Upper lobe of left lung (tissue), 6 donors: Measurements from ENCODE around the gene DPH3. TPM values are rescaled to one million over a fixed set of nuclear protein-coding genes. Genes with fewer than 3 reads are reported as not detected.

Experiments used
- ATAC-seq, 2 donors: fragments of 200-7000 bp; cut with Tn5 transposase; one replicate each; pipeline ENCODE4 v1.9.1; 2022; ENCODE audit warnings: mild to moderate bottlenecking in 2 of 2, moderate library complexity in 2 of 2; ENCODE audit not compliant: low FRiP score in 2 of 2
- DNase-seq, 2 donors: peaks; one replicate each; pipeline ENCODE4 v3.0.0-alpha.2; 2019 to 2020
- H3K27ac ChIP-seq, 4 donors: fragments of 200-600 bp; sonication (generic); one replicate each; pipeline ENCODE4 v1.5.1; 2016 to 2019
- H3K27me3 ChIP-seq, 4 donors: fragments of 200-600 bp; sonication (generic); one replicate each; pipeline ENCODE4 v1.5.1; 2017 to 2019
- H3K36me3 ChIP-seq, 4 donors: fragments of 200-600 bp; sonication (generic); one replicate each; pipeline ENCODE4 v1.5.1; 2016 to 2019
- H3K4me1 ChIP-seq, 4 donors: fragments of 200-600 bp; sonication (generic); one replicate each; pipeline ENCODE4 v1.5.1; 2018 to 2019
- H3K4me3 ChIP-seq, 4 donors: fragments of 200-600 bp; sonication (generic); one replicate each; pipeline ENCODE4 v1.5.1; 2017 to 2019; ENCODE audit warnings: mild to moderate bottlenecking in 2 of 4, moderate library complexity in 1 of 4
- H3K9me3 ChIP-seq, 4 donors: fragments of 200-600 bp; sonication (generic); one replicate each; pipeline ENCODE4 v1.5.1; 2018 to 2019
- EP300 ChIP-seq, 4 donors: sonication (generic); formaldehyde crosslinking; IDR thresholded peaks; one replicate each; pipeline ENCODE4 v1.5.1; 2017; ENCODE audit warnings: antibody characterized with exemption in 4 of 4, control low read depth in 2 of 4
- POLR2A ChIP-seq, 4 donors: fragments of 450-650 bp; IDR thresholded peaks; one replicate each; pipeline ENCODE4 v1.5.1; 2016 to 2017; ENCODE audit warnings: antibody characterized with exemption in 4 of 4, mild to moderate bottlenecking in 2 of 4
- POLR2AphosphoS5 ChIP-seq, 2 donors: sonication (generic); formaldehyde crosslinking; IDR thresholded peaks; one replicate each; pipeline ENCODE4 v1.5.1; 2017; ENCODE audit warnings: antibody characterized with exemption in 2 of 2
- WGBS, 2 donors: methylation state at CpG; one replicate each; pipeline ENCODE4 v1.1.5; 2017 to 2018; 5-methylcytosine and 5-hydroxymethylcytosine counted together
- total RNA-seq, 6 donors: library from RNA; depleted of rRNA in 4 of 6; stranded (reverse); fragments of >200 nt in 4 of 6; gene quantifications; one replicate each; pipeline versions ENCODE4 v1.1.0 to v1.2.1, GENCODE V29; 2016 to 2021
- TF ChIP-seq, protein P1 (sequence below), 6 experiments: fragments of 450-650 bp in 4 of 6; fragments of 200-600 bp in 2 of 6; sonication (generic) in 2 of 6; IDR thresholded peaks; one replicate each; pipeline ENCODE4 v1.5.1; 2016 to 2019; ENCODE audit warnings: antibody characterized with exemption in 6 of 6
- donor health status: DM: no; HTN: no; CAD: no; lungs with moderate emphysema.
- donor health status: DM: no; HTN: yes; CAD: no; lungs with severe emphysema.

Gene DPH3
- total RNA-seq, 6 donors from 2014 or later, result 7.3 to 33.1 (median 21.3) TPM

DNA sequence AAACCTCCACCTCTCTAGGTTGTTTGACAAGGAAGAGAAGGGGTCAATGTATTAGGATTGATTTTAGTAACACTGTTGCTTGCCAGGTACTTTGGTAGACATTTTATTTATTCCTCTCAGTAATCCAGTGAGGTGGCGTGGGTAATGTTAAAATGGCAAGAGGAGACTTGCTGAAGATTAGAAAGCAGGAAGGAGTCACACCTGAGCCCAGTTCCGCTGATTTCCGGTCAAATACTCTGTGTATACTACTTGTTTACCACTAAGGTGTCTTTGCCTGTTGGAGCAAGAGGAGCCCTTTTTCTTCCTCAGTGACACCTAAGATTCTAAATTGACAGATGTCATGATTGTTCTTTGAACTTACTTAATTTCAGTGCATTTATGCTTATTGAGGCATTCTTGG lies 2.0 kb upstream of the DPH3 start:
- H3K4me3 ChIP-seq, result no peak overlapping the region
- DNase-seq, result no peak

DNA sequence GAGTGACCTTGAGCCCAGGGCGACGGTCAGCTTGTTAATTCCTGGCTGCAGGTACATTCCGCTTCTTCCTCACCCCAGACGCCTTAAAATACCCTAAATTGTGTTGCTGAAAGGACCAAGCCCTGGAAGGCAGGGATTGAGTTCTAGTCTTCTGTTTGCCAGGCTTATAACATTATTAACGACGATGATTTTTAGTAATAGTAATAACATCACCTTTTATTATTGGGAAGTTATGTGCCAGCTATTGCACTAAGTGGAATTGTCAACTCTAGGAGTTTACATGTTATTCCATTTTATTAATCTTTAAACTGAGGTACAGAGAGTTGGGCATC lies 678 bp upstream of the DPH3 start:
- 0% methylated on average over 6 of the region's 6 CpGs for WGBS, 2 donors
- H3K27me3 ChIP-seq, result no peaks in the 10 kb centered on the region
- peaks cover 21 to 42% (median 24%) of the 10 kb centered on the region in 4 donors for H3K4me1 ChIP-seq
- no peak for TF ChIP-seq EP300 (IDR thresholded peaks at IDR 0.05)
- no peak for TF ChIP-seq POLR2AphosphoS5 (IDR thresholded peaks at IDR 0.05)
- TF ChIP-seq, protein P1, sequence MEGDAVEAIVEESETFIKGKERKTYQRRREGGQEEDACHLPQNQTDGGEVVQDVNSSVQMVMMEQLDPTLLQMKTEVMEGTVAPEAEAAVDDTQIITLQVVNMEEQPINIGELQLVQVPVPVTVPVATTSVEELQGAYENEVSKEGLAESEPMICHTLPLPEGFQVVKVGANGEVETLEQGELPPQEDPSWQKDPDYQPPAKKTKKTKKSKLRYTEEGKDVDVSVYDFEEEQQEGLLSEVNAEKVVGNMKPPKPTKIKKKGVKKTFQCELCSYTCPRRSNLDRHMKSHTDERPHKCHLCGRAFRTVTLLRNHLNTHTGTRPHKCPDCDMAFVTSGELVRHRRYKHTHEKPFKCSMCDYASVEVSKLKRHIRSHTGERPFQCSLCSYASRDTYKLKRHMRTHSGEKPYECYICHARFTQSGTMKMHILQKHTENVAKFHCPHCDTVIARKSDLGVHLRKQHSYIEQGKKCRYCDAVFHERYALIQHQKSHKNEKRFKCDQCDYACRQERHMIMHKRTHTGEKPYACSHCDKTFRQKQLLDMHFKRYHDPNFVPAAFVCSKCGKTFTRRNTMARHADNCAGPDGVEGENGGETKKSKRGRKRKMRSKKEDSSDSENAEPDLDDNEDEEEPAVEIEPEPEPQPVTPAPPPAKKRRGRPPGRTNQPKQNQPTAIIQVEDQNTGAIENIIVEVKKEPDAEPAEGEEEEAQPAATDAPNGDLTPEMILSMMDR (IDR thresholded peaks at IDR 0.05), result no peak
- TF ChIP-seq POLR2A (IDR thresholded peaks at IDR 0.05), result no peak
- ATAC-seq (no peak), DNase-seq (no peak)
- H3K4me3 ChIP-seq, result peak overlapping the region; percentile 56 to 92 (median 74)
- no peaks in the 10 kb centered on the region for H3K9me3 ChIP-seq
- H3K27ac ChIP-seq, result peak overlapping the region; percentile 87 to 92 (median 88)
- H3K36me3 ChIP-seq, result peaks cover 0 to 19% (median 3%) of the 10 kb centered on the region in 4 donors

More for the DNA sequence above, 2.0 kb upstream of the DPH3 start:
- Histone ChIP-seq H3K27me3 (no peaks in the 10 kb centered on the region), H3K4me1 (peaks cover 21 to 42% (median 24%) of the 10 kb centered on the region in 4 donors), H3K27ac (no peak overlapping the region), H3K36me3 (peaks cover 0 to 24% (median 11%) of the 10 kb centered on the region in 4 donors), H3K9me3 (no peaks in the 10 kb centered on the region)
- TF ChIP-seq POLR2AphosphoS5 (IDR thresholded peaks at IDR 0.05), result no peak
- TF ChIP-seq EP300 (IDR thresholded peaks at IDR 0.05), result no peak
- TF ChIP-seq POLR2A (IDR thresholded peaks at IDR 0.05), result no peak
- TF ChIP-seq, protein P1 (IDR thresholded peaks at IDR 0.05), result no peak
- WGBS, 2 donors, result 81 to 85% methylated on average over 3 of the region's 3 CpGs
- no peak for ATAC-seq

DNA sequence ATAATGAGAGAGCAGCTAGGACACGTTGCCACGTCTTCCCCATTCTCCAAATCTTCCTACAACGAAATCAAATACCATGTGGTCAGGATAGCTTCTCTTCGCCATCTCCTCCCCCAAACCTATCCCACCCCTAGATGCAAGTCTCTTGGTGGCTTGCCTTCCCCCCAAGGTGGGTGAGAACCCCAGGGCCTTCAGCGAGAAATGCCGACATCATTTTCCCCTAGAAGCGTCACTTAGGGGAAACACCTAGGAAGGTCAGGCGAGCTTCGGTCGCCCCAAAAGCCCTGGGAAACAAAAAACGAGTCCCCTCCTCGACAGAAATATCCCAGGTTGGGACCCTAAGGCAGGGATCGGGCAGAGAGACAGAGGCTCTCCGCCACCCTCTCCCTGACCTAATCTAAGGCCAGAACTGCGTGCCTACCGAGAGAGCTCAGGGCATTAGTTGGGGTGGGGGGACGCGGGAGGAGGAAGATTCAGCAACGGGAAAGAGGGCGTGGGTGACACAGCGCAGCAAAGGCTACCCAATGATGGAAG lies 502 bp downstream of the DPH3 start:
- Histone ChIP-seq H3K4me1 (peaks cover 21 to 42% (median 24%) of the 10 kb centered on the region in 4 donors), H3K9me3 (no peaks in the 10 kb centered on the region), H3K27ac (peak overlapping the region; percentile 87 to 92 (median 88)), H3K27me3 (no peaks in the 10 kb centered on the region), H3K4me3 (peak overlapping the region; percentile 74 to 92 (median 74)), H3K36me3 (peaks cover 0 to 20% (median 14%) of the 10 kb centered on the region in 4 donors)
- DNase-seq, result no peak
- ATAC-seq, result peak in 1 of 2 donors; percentile 86
- no peak for TF ChIP-seq POLR2AphosphoS5 (IDR thresholded peaks at IDR 0.05)
- peak in 1 of 4 donors; percentile 46 for TF ChIP-seq POLR2A (IDR thresholded peaks at IDR 0.05)
- WGBS, 2 donors, result 1% methylated on average over 20 to 21 of the region's 21 CpGs

DNA sequence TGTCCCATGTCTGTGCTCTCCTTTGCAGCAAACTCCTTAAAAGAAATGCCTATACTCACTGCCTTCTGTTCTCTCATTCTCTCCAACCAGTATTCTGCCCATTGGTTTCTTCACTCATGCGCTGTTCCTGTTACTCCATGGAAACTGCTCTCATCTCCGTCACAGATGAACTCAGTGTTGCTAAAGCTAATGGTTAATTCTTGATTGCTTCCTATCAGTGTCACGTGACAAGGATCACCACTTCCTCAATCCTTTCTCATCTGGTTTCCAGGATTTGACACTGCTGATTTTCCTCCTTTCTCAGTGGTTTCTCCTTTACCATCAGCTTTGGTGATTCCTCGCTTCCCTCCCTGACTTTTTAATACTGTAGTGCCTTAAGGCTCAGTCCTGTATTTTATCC lies 2.6 kb downstream of the DPH3 start:
- no peaks in the 10 kb centered on the region for H3K27me3 ChIP-seq
- peaks cover 21 to 42% (median 24%) of the 10 kb centered on the region in 4 donors for H3K4me1 ChIP-seq
- no peak overlapping the region for H3K27ac ChIP-seq
- H3K36me3 ChIP-seq, result peaks cover 0 to 30% (median 19%) of the 10 kb centered on the region in 4 donors
- ATAC-seq (no peak), DNase-seq (no peak)
- TF ChIP-seq POLR2AphosphoS5 (IDR thresholded peaks at IDR 0.05) (no peak), EP300 (IDR thresholded peaks at IDR 0.05) (no peak), POLR2A (IDR thresholded peaks at IDR 0.05) (no peak)
- TF ChIP-seq, protein P1 (IDR thresholded peaks at IDR 0.05), result no peak
- H3K9me3 ChIP-seq, result no peaks in the 10 kb centered on the region
- H3K4me3 ChIP-seq, result no peak overlapping the region
- 71 to 78% methylated on average over 4 of the region's 4 CpGs for WGBS, 2 donors

DNA sequence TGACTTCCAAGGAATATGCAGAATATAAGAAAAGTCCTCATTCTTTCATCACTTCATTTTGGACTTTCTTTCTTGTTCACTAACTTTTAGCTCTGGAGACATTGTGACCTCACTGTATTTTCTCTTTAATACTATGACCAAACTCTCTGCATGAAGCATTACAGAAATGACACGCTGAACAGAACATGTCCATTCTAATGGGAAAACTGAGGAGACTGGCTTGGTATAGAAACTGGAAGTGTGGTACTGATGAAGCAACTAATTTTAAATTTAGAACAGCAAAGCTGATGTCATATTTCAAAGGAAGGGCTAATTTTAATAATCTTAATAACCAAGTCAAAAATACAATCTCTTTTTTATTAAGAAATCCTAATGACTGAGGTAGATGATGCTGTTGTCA lies 4.7 kb downstream of the DPH3 start:
- no peaks in the 10 kb centered on the region for H3K9me3 ChIP-seq
- peaks cover 0 to 33% (median 19%) of the 10 kb centered on the region in 4 donors for H3K36me3 ChIP-seq
- WGBS, 2 donors, result 72 to 86% methylated on average over 1 of the region's 1 CpG
- ATAC-seq (no peak), DNase-seq (no peak)
- TF ChIP-seq, protein P1 (IDR thresholded peaks at IDR 0.05), result no peak
- no peak for TF ChIP-seq POLR2AphosphoS5 (IDR thresholded peaks at IDR 0.05)
- no peak for TF ChIP-seq POLR2A (IDR thresholded peaks at IDR 0.05)
- no peak for TF ChIP-seq EP300 (IDR thresholded peaks at IDR 0.05)
- peaks cover 11 to 25% (median 12%) of the 10 kb centered on the region in 4 donors for H3K4me1 ChIP-seq
- H3K27ac ChIP-seq, result no peak overlapping the region
- no peak overlapping the region for H3K4me3 ChIP-seq
- H3K27me3 ChIP-seq, result no peaks in the 10 kb centered on the region
